ENCODE data around the gene SUN3.
A peak's percentile ranks its signal among the peaks of the same experiment; 100 is the strongest.

Gene SUN3

GRCh38 chr7:47941136-47941844 lies 87.6 kb downstream of the SUN3 start:
- H3K27ac ChIP-seq = peak overlapping the region; percentile 39 to 86
- no peak for DNase-seq (ENCODE audit: low spot score)
- TF ChIP-seq CTCF (IDR thresholded peaks at IDR 0.05) = no peak
- peak overlapping the region; percentile 1 for H3K4me3 ChIP-seq

- TF ChIP-seq CTCF (IDR thresholded peaks at IDR 0.05) = no peak
- Histone ChIP-seq H3K4me3 (no peak overlapping the region), H3K27ac (peak overlapping the region; percentile 39 to 86)
- DNase-seq (ENCODE audit: low spot score) = no peak
Observed at GRCh38 chr7:47940088-47941013, 88.6 kb downstream of the SUN3 start.

- Histone ChIP-seq H3K4me3 (no peak overlapping the region), H3K27ac (peak overlapping the region in 1 of 2 donors; percentile 49)
- no peak for DNase-seq (ENCODE audit: low spot score)
- TF ChIP-seq CTCF (IDR thresholded peaks at IDR 0.05) = no peak
Observed at GRCh38 chr7:47939425-47940036, 89.4 kb downstream of the SUN3 start.

- H3K27ac ChIP-seq = no peak overlapping the region
- no peak for TF ChIP-seq CTCF (IDR thresholded peaks at IDR 0.05)
- H3K4me3 ChIP-seq = no peak overlapping the region
- no peak for DNase-seq (ENCODE audit: low spot score)
Observed at GRCh38 chr7:47938574-47939165, 90.2 kb downstream of the SUN3 start.

GRCh38 chr7:47937711-47938573 lies 91.0 kb downstream of the SUN3 start:
- no peak overlapping the region for H3K27ac ChIP-seq
- DNase-seq (ENCODE audit: low spot score) = no peak
- H3K4me3 ChIP-seq = no peak overlapping the region
- TF ChIP-seq CTCF (IDR thresholded peaks at IDR 0.05) = no peak

Data from coronary artery (tissue), 2 donors.